NCI-H774 (cell line): ENCODE data around the gene MDM4.
A peak's percentile ranks its signal among the peaks of the same experiment; 100 is the strongest.

ENCODE experiments used
- DNase-seq: peaks from one replicate; lab custom pipeline; 2025; lab: John Stamatoyannopoulos, UW

Gene MDM4

DNA sequence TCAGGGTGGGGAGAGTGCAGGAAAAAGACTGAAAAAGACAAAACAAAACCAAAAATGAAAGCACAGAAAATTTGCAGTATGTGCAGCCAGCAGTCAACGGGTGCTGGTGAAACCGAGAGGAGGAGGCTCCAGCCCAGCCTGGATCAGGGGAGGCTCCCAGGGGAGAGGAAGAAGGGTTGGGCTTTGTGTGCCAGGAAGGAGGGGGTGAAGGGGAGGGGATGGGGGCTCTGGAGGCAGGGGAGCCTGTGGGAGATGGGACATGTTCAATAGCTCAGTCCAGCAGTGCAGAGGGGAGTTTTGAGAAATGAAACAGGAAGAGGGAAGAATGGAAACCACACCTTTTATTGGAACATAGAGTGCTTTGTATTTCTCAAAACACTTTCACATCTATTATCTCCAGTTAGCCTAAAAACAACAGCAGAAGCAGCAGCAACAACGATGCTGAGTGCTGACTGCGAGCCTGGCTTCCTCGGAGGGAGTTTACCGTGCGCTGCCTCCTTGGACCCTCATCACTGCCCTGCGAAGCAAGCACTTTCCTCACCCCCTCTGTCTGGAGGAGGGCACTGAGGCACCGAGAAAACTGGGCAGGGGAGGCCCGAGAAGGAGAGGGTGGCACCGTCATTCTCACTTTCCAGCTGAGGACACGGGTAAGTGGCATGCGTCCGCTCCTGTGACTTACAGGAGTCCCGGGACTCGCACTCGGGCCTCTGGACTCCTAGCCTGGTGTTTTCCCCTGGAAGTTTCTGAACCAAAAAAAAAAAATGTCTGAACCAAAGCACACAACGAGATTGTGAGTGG is 62.9 kb downstream of the MDM4 start:
- DNase-seq = no peak

DNA sequence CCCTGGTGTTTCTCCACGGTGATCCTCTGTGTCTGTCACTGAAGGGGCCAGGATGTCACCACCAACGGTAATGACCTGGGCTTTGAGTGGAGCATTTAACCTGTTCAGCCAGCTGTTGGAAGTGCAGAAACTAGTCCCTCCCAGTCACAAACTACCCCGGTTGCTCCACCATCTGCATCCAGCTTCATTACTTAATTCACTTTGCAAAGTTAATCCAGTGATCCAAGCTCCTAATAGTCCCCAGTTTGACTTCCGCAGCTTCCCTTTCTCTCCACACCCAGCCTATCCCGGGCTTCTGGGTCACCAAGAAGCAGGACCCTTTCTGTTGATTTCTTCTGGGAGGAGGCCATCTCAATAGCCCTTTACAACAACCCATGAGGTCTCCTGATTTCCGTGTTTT is 63.5 kb downstream of the MDM4 start:
- DNase-seq = no peak

- DNase-seq = no peak
Measured at GRCh38 chr1:204580862-204581261, 64.7 kb downstream of the MDM4 start.

DNA sequence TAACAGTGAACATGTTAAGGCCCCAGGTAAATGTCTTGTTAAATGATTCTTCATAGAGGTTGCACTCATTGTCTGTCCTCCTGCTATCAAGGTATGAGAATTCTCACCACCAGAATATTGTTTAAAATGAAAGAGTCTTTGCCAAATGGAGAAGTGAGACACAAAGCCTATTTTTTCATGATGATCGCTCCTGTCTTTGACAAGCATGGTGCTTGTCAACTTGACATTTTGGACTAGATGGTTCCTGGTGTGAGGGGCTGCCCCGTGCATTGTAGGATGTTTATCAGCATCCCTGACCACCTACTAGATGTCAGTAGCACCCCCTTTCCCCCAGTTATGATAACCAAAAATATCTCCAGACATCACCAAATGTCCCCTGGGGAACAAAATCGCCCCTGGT is 65.6 kb downstream of the MDM4 start:
- DNase-seq = no peak

DNA sequence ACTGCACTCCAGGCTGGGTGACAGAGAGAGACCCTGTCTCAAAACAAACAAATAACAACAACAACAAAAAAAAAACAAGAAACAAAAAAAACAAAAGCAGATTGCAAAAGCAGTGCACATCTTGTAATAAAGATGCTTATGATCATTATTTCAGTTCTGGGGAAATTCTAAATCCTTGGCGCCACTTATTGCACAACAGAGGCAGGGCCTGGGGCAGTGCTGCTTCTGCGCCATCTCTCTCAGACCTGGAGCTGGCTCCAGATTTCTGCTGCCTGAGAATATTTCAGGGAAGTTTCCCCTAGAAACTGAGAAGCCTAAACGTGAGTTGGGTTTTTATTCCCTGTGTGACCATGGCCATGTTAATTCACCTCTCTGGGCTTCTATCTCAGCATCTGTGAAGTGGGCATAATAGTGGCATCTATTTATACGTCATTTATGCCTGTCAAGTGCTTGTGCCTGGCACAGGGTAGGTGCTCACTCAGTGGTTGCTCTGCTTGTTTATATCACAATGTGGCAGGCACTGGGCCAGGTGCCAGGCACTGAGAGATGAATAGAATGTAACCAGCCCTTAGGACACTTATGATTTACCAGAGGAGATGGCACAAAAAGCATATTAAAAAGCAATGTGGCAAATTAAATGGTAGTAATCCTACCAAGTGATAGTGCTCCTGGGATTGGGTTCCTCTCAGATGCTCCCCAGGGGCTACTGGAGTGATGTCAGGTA is 67.9 kb downstream of the MDM4 start:
- peak; percentile 37 for DNase-seq

GRCh38 chr1:204584699-204585372 is 68.6 kb downstream of the MDM4 start:
- no peak for DNase-seq

DNA sequence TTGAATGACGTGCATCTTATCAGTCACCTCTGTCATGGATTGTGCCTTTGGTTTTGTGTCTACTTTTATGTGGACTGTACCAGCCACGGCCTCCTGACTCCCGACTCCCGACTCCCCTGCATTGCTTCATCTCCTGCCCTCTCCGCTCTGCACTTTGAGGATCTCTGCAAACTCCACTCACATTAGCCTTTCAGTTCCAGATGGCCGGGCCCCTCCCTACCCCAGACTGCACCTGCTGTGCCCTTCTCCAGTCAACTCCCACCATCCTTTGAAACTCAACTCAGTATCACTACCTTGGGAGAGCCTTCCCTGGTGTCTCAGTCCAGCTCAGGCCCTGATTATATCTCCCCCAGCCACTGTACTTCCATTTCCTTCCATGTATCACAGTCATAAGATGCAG is 71.4 kb downstream of the MDM4 start:
- DNase-seq = no peak

DNA sequence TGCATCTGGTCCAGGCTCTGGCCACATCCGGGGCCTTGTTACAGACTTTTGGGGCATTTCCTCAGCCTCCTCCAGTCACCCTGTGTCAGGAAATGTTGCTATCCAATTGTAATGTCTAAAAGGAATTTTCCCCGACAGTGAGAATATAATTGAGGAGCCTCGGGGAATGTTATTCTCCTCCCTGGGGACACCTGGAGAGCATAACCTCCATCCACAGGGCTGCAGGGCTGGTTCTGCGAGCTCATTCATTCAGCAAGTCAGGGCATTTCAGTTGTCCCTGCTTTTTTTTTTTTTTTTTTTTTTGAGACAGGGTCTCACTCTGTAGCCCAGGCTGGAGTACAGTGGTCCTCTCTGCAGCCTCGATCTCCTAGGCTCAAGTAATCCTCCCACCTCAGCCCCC is 72.6 kb downstream of the MDM4 start:
- DNase-seq = no peak

DNA sequence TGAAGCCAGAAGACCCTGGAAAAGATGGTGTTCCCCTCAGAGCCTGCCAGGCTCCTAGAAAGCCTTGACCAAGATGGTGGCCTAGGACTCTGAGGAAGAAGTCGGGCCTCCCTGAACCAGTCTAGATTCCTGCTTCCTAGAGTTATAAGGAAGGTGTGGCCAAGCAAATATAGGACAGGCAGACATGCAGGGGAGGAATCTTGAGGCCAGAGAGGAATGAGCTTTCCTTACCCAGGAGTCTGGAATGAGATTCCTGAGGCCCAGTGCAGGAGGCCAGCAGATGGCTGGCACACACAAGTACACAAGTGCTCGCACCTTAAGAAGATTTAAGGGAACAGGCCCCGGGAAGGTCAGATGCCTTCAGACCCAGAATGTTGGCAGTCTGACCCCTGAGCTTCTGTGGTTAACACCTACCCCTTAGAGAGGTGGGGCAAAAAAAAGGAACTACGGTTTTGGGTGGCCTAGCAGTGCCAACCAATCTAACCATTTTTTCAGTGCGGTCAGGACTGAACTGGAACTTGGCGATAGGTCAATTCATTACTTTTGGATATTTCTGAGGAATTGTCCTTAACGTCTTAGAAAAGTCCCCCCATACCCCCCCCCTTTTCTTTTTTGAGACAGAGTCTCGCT is 73.3 kb downstream of the MDM4 start:
- no peak for DNase-seq

DNA sequence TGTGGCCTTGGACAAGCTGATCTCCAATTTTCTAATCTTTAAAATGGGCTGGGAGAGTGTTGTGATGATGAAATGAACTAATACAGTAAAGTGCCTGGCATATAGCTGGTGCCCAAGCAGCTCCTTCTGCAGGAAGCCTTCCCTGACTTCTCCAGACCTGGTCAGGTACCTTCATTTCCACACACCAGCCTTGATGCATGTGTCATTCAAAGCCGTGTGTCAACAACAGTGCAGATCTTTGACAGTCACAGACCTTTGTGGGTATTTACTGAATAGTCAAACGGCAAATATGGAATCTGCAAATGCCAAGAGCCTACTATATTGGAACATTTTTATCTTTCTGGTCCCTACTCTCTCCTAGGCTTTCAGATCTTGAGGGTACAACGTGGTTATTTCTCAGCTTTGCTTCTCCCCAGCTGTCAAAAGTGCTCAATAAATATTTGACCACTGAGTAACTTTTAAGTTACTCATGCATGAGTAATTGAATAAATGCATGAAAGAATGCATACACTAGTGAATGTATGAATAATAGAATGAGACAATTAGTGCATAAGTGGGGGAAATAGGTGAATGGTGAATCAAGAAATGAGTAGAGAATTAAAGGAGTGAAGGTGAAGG is 75.4 kb downstream of the MDM4 start:
- no peak for DNase-seq

- DNase-seq = no peak
Measured at GRCh38 chr1:204592246-204592948, 76.2 kb downstream of the MDM4 start.

GRCh38 chr1:204598319-204598969 is 82.2 kb downstream of the MDM4 start:
- no peak for DNase-seq

GRCh38 chr1:204599098-204599497 is 82.9 kb downstream of the MDM4 start:
- no peak for DNase-seq

- DNase-seq = no peak
Measured at GRCh38 chr1:204599596-204599995, 83.4 kb downstream of the MDM4 start.

DNA sequence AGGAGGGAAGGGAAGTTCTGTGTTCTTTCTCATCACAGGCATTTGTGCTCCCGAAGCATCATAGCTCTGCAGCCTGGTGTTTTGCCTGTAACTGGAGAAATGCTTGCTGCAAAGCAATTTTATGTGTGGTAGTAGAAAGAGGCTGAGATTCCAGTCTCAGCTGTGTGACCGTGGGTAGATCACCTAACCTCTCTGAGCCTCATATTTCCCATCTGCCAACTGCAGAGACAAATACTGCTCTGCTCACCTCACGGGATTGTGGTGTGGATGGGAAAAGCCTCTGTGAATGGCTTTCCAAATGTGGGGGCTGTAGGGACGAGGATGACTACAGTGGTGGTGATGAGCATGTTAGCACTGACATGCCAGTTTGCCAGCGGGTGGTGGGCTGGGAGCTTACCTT is 84.0 kb downstream of the MDM4 start:
- no peak for DNase-seq

- DNase-seq = no peak
Measured at GRCh38 chr1:204600968-204601367, 84.8 kb downstream of the MDM4 start.

DNA sequence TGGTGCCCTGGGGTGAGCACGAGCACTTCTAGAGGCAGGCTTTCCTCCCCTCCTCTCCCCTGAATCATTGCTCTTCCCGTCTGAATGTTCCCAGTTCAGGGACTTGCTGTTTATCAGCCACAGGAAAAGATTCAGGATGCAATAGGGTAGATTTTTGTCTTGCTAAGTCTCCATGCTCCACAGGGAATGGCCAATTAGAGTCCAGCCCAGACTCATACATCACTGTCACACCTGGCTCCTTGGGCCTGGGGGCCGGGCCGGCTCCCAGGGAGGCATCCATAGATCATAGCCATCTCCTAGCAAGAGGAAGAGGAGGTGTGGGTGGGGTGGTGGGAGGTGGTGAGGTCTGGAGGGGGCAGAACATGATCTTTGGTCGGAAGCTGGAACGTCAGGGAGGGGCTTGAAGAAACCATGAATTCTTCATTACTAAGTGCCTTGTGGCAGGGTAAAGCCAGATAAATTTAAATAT is 85.9 kb downstream of the MDM4 start:
- DNase-seq = no peak

- no peak for DNase-seq
Measured at GRCh38 chr1:204602871-204603542, 86.8 kb downstream of the MDM4 start.

DNA sequence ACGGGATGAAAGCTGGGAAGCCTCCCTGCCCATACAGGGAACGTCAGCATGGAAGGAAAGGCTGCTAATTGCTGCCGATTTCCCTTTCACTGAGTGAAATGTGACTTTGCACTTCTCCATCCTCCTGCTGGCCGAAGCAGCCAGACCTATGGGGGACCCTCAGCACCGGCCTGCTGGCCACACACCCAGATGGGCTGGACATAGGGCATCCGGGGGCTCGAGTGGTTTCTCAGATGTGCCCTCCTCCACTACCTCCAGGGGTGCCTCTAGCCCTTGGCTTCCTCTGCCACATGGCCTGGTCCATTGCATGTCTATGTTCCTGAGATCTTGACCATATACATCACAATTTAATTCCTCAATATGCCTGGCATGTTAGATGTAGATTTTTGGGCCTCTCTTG is 89.6 kb downstream of the MDM4 start:
- DNase-seq = no peak
